GM18508 (cell line): ENCODE measurements around the gene RNF130.

ENCODE experiments used
- ATAC-seq: cut with Tn5 transposase; IDR thresholded peaks from one replicate; pipeline ENCODE4 v1.9.1; 2021; ENCODE audit warnings: moderate number of reproducible peaks; ENCODE audit not compliant: insufficient read depth, unreplicated experiment

Gene RNF130

GRCh38 chr5:180088561-180088960 lies 17.0 kb upstream of the RNF130 start:
- no peak for ATAC-seq

- ATAC-seq: no peak
Measured at GRCh38 chr5:180086816-180087399, 15.3 kb upstream of the RNF130 start.

- no peak for ATAC-seq
Measured at GRCh38 chr5:180085837-180086236, 14.3 kb upstream of the RNF130 start.

GRCh38 chr5:180084638-180085561 lies 13.3 kb upstream of the RNF130 start:
- ATAC-seq: no peak

GRCh38 chr5:180083529-180084060 lies 12.0 kb upstream of the RNF130 start:
- ATAC-seq: no peak

GRCh38 chr5:180082633-180083420 lies 11.3 kb upstream of the RNF130 start:
- no peak for ATAC-seq

GRCh38 chr5:180081481-180081880 lies 9.9 kb upstream of the RNF130 start:
- no peak for ATAC-seq

- no peak for ATAC-seq
Measured at GRCh38 chr5:180080486-180081280, 9.1 kb upstream of the RNF130 start.

GRCh38 chr5:180079702-180080466 lies 8.3 kb upstream of the RNF130 start:
- ATAC-seq: no peak

GRCh38 chr5:180078348-180078747 lies 6.8 kb upstream of the RNF130 start:
- ATAC-seq: no peak

- ATAC-seq: no peak
Measured at GRCh38 chr5:180077594-180078284, 6.2 kb upstream of the RNF130 start.

GRCh38 chr5:180075703-180076102 lies 4.1 kb upstream of the RNF130 start:
- no peak for ATAC-seq

- no peak for ATAC-seq
Measured at GRCh38 chr5:180074462-180074861, 2.9 kb upstream of the RNF130 start.

- no peak for ATAC-seq
Measured at GRCh38 chr5:180072556-180072955, 997 bp upstream of the RNF130 start.

GRCh38 chr5:180072256-180072548 lies 643 bp upstream of the RNF130 start:
- ATAC-seq: no peak

GRCh38 chr5:180070756-180071530 lies 616 bp downstream of the RNF130 start:
- ATAC-seq: no peak

GRCh38 chr5:180069589-180070247 lies 1.8 kb downstream of the RNF130 start:
- no peak for ATAC-seq
